PC-3 (cell line): ENCODE measurements around the gene TMEM11. TPM values are rescaled to one million over a fixed set of nuclear protein-coding genes. Genes with fewer than 3 reads are reported as not detected.

Experiments
- ATAC-seq: fragments of 200-7000 bp; cut with Tn5 transposase; 2 replicates; pipeline ENCODE4 v1.9.1; 2020; ENCODE audit warnings: mild to moderate bottlenecking, moderate library complexity
- BruUV-seq: library from RNA; stranded (reverse); fragments of 400-500 nt; replicated peaks from 2 replicates; lab custom pipeline; 2021; lab: Mats Ljungman, UMichigan
- CTCF ChIA-PET: fragments of 300-600 bp; sonication (Branson Sonifier 250); formaldehyde crosslinking; loops from one replicate; lab custom pipeline; 2022; ENCODE audit warnings: antibody characterized with exemption; lab: Charles Lee
- POLR2A ChIA-PET: fragments of 300-600 bp; sonication (Branson Sonifier 250); formaldehyde crosslinking; loops from one replicate; lab custom pipeline; 2022; ENCODE audit warnings: antibody characterized with exemption; ENCODE audit not compliant: unreplicated experiment; lab: Charles Lee
- DNase-seq: peaks from one replicate; pipeline ENCODE4 v3.0.0-alpha.2; 2015
- H2AFZ ChIP-seq: fragments of 300-600 bp; sonication (generic); 2 replicates; pipeline ENCODE4 v1.6.0; 2016; ENCODE audit warnings: antibody characterized with exemption, low read length
- H3F3A ChIP-seq: fragments of 300-600 bp; sonication (generic); one replicate; pipeline ENCODE4 v1.6.0; 2017; ENCODE audit warnings: antibody characterized with exemption, low read length, control low read depth, mild to moderate bottlenecking; ENCODE audit not compliant: unreplicated experiment
- H3K27ac ChIP-seq: fragments of 300-600 bp; sonication (generic); 2 replicates; pipeline ENCODE4 v1.5.1; 2016; ENCODE audit warnings: mild to moderate bottlenecking, low read length
- H3K27me3 ChIP-seq: fragments of 300-600 bp; sonication (generic); 2 replicates; pipeline ENCODE4 v1.6.1; 2016; ENCODE audit warnings: low read length, mixed read lengths
- H3K36me3 ChIP-seq: fragments of 300-600 bp; sonication (generic); 2 replicates; pipeline ENCODE4 v1.6.1; 2016; ENCODE audit warnings: low read depth, mixed run types, low read length, mixed read lengths
- H3K4me1 ChIP-seq: fragments of 300-600 bp; sonication (generic); 2 replicates; pipeline ENCODE4 v1.5.1; 2016; ENCODE audit warnings: low read length; ENCODE audit not compliant: insufficient read depth
- H3K4me2 ChIP-seq: fragments of 300-600 bp; sonication (generic); 2 replicates; pipeline ENCODE4 v1.6.0; 2016; ENCODE audit warnings: low read length
- H3K4me3 ChIP-seq: fragments of 300-600 bp; sonication (generic); 2 replicates; pipeline ENCODE4 v1.5.1; 2016; ENCODE audit warnings: mild to moderate bottlenecking, low read length, mixed read lengths
- H3K79me2 ChIP-seq: fragments of 300-600 bp; sonication (generic); 2 replicates; pipeline ENCODE4 v1.6.1; 2017; ENCODE audit warnings: low read length, mixed read lengths
- H3K9ac ChIP-seq: fragments of 300-600 bp; sonication (generic); 2 replicates; pipeline ENCODE4 v1.6.0; 2016; ENCODE audit warnings: mild to moderate bottlenecking, low read length
- H3K9me2 ChIP-seq: fragments of 300-600 bp; sonication (generic); replicated peaks from 2 replicates; pipeline ENCODE4 v1.6.1; 2016; ENCODE audit warnings: mixed run types, low read length, mixed read lengths
- H3K9me3 ChIP-seq: fragments of 300-600 bp; sonication (generic); 2 replicates; pipeline ENCODE4 v1.6.1; 2016; ENCODE audit warnings: low read length, mixed read lengths
- H4K20me1 ChIP-seq: fragments of 300-600 bp; sonication (generic); 2 replicates; pipeline ENCODE4 v1.6.1; 2016; ENCODE audit warnings: low read length, mixed read lengths
- CTCF ChIP-seq: fragments of 300-600 bp; sonication (generic); conservative IDR thresholded peaks from 2 replicates; pipeline ENCODE4 v1.5.1; 2017; ENCODE audit warnings: antibody characterized with exemption, low read depth, mild to moderate bottlenecking, low read length
- EZH2 ChIP-seq: fragments of 300-600 bp; sonication (generic); IDR thresholded peaks from one replicate; pipeline ENCODE4 v1.6.1; 2017; ENCODE audit warnings: antibody characterized with exemption, mild to moderate bottlenecking, low read length; ENCODE audit not compliant: unreplicated experiment
- EZH2phosphoT487 ChIP-seq: fragments of 300-600 bp; sonication (generic); IDR thresholded peaks from 2 replicates; pipeline ENCODE4 v1.6.1; 2018; ENCODE audit warnings: mild to moderate bottlenecking, antibody characterized with exemption, low read length, borderline replicate concordance
- intact Hi-C: fragments of 100-400 bp; cut with micrococcal nuclease; formaldehyde crosslinking; loops from 2 replicates; pipeline ENCODE4 v1.9.0; 2023
- total RNA-seq: library from RNA; depleted of rRNA; stranded (reverse); fragments of >200 nt; gene quantifications from 2 replicates; pipeline ENCODE4 v1.2.3, GENCODE V29; 2014

The TMEM11 gene
- total RNA-seq, 1 experiment from 2014 or later: 70.8 TPM

GRCh38 chr17:21171309-21171922 lies 42.5 kb downstream of the TMEM11 start:
- H3K27me3 ChIP-seq: no peaks in the 10 kb centered on the region

GRCh38 chr17:21170809-21171208 lies 43.2 kb downstream of the TMEM11 start:
- no TSS peak for BruUV-seq
- H4K20me1 ChIP-seq: no peaks in the 10 kb centered on the region
- H3K4me2 ChIP-seq: no peak overlapping the region
- no peaks in the 10 kb centered on the region for H3F3A ChIP-seq
- H3K4me3 ChIP-seq: no peak overlapping the region
- H3K9me3 ChIP-seq: no peaks in the 10 kb centered on the region
- no peaks in the 10 kb centered on the region for H3K27me3 ChIP-seq
- no peaks in the 10 kb centered on the region for H3K79me2 ChIP-seq
- intact Hi-C loops: no loop called here
- TF ChIP-seq CTCF (no peak), EZH2phosphoT487 (no peak), EZH2 (no peak)
- no peak overlapping the region for H3K27ac ChIP-seq
- CTCF ChIA-PET: no interaction called here
- no peaks in the 10 kb centered on the region for H3K9me2 ChIP-seq
- POLR2A ChIA-PET: no interaction called here
- ATAC-seq (no peak), DNase-seq (no peak)
- H3K36me3 ChIP-seq: peaks cover 12% of the 10 kb centered on the region
- no peak overlapping the region for H2AFZ ChIP-seq
- no peaks in the 10 kb centered on the region for H3K4me1 ChIP-seq
- no peak overlapping the region for H3K9ac ChIP-seq

More at GRCh38 chr17:21171309-21171922, 42.5 kb downstream of the TMEM11 start:
- Histone ChIP-seq H3K4me3 (no peak overlapping the region), H3K79me2 (no peaks in the 10 kb centered on the region), H3K4me1 (no peaks in the 10 kb centered on the region), H3K4me2 (no peak overlapping the region), H4K20me1 (no peaks in the 10 kb centered on the region), H3F3A (no peaks in the 10 kb centered on the region), H3K9me3 (no peaks in the 10 kb centered on the region), H3K36me3 (peaks cover 12% of the 10 kb centered on the region), H3K9me2 (no peaks in the 10 kb centered on the region), H2AFZ (no peak overlapping the region), H3K9ac (no peak overlapping the region), H3K27ac (no peak overlapping the region)
- ATAC-seq: no peak
- DNase-seq: no peak
- intact Hi-C loops: no loop called here
- POLR2A ChIA-PET: no interaction called here
- TF ChIP-seq EZH2phosphoT487 (no peak), EZH2 (no peak), CTCF (no peak)
- CTCF ChIA-PET: no interaction called here
- no TSS peak for BruUV-seq

- no TSS peak for BruUV-seq
Measured at GRCh38 chr17:21169496-21169895, 44.5 kb downstream of the TMEM11 start.

More at GRCh38 chr17:21169496-21169895, 44.5 kb downstream of the TMEM11 start:
- Histone ChIP-seq H3F3A (no peaks in the 10 kb centered on the region), H3K4me2 (no peak overlapping the region), H3K9ac (no peak overlapping the region), H3K4me1 (no peaks in the 10 kb centered on the region), H3K9me2 (no peaks in the 10 kb centered on the region), H2AFZ (no peak overlapping the region), H3K27ac (no peak overlapping the region), H3K9me3 (no peaks in the 10 kb centered on the region), H4K20me1 (no peaks in the 10 kb centered on the region), H3K36me3 (peaks cover 12% of the 10 kb centered on the region), H3K4me3 (no peak overlapping the region), H3K79me2 (no peaks in the 10 kb centered on the region), H3K27me3 (no peaks in the 10 kb centered on the region)
- ATAC-seq (no peak), DNase-seq (no peak)
- intact Hi-C loops: no loop called here
- no peak for TF ChIP-seq EZH2
- no peak for TF ChIP-seq EZH2phosphoT487
- no peak for TF ChIP-seq CTCF
- ChIA-PET CTCF (no interaction called here), POLR2A (no interaction called here)
